Dedifferentiated amniotic fluid mesenchymal stem cell (primary cell): ENCODE results near the gene KIF2C.
"Not testable (repeated sequence)": the region's sequence is repeated elsewhere in the genome, so short reads cannot be mapped to it uniquely, and the experiment has no call there.

Experiments used
- DNase-seq: peaks from one replicate; pipeline ENCODE4 v3.0.0-alpha.2; 2016; ENCODE audit errors: extremely low spot score

The KIF2C gene

DNA sequence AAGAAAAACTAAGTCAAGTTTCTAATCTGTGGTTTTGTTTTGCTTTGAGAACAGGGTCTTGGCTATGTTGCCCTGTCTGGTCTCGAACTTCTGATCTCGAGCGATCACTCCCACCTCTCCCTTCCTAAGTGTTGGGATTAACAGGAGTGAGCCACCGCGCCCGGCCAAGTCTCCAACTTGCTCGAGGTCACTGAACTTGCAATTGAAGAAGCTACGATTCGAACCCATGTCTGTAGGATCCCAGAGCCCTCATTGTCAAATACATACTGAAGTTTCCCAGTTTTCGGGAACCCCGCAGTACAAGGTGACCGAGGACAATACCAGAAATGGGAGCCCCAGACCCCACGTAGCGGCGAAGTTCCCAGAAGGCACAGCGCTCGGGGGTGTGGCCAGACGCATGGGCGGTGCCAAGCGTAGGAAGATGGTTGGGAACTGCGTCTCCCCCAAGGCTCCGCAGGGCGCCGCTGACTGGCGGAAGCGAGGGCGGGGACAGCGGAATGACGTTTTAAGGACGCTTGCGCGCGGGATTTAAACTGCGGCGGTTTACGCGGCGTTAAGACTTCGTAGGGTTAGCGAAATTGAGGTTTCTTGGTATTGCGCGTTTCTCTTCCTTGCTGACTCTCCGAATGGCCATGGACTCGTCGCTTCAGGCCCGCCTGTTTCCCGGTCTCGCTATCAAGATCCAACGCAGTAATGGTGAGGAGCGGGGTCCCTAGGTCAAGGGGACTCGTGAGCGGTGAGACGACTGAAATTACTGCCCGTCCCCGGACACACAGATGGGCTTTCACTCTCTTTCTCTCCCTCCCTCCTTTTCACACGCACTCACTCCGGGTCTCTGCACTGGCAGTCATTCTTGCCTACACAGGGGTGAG lies at the start of gene KIF2C:
TSS of gene KIF2C (plus strand) at position 531 of the 872 bp plus-strand sequence. CDS start at position 627, 96 bp downstream.
- peak; percentile 96 for DNase-seq

DNA sequence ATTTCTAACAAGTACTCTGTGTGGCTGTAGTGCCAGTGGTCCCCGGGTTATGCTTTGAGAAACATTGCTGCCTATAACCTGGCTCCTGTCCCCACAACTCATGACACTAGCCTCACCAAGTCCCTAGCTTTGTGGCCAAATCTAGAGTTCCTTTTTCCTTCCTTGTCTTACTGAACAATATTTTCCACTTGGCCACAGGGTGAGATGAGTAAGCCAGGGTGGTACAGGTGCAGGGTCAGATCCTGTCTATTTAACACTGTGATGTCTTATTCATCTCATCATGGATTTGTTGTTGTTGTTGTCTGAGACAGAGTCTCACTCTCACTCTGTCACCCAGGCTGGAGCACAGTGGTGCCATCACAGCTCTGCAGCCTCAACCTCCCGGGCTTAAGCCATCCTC lies 46.5 kb upstream of the KIF2C start:
- no peak for DNase-seq

DNA sequence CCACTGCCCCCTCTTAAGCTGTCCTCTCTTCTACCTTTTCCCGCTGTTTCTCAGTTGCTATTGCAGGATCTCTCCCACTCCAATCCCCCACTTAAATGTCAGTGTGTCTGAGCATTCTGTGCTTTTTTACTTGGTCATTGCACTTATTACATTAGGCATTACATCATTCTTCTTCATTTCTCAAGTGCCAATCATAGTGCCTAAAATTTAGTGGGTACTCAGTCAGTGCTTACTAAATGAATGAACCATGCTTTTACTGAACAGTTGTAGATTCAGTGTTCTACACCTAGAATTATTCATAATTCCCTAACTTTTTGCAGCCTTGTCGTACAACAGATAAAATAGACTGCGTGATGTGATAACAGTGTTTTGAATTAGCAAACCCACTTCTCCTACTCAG lies 45.7 kb upstream of the KIF2C start:
- DNase-seq: no peak

DNA sequence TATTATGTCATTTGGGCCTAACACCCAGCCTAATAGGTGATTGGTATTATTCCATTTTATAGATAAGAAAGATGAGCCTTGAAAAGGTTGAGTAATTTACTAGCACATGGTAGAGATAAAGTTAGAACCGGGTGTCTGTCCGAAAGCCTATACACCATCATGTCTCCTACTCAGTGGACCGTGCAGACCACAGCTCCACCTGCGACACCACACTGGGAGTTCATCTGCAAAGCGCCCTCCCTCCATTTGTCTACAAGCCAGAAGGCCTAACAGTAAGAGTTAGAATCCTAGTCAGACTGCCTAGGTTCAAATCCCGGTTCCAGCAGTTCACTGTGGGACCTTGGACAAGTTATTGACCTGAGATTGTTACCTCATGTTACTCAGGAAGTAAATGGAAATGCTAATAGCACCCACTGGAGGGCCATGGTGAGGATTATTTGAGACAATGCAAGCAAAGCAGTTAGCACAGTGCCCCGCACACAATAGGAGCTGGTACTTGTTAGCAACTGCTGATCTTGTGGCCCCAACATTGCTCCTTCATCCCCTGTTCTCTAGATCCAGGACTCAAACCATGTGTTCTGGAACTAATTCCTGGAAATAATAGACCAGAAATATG lies 44.7 kb upstream of the KIF2C start:
- no peak for DNase-seq

DNA sequence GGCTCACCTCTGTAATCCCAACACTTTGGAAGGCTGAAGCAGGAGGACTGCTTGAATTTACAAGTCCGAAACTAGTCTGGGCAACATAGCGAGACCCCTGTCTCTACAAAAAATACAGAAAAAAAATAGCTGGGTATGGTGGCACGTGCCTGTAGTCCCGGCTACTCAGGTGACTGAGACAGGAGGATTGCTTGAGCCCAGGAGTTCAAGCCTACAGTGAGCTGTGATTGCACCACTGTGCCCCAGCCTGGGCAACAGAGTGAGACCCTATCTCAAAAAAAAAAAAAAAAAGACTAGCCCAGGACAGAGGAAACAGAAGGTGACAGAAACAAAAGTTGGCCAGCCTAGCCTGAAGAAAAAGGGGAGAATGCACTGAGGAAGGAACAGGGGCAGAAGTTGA lies 44.0 kb upstream of the KIF2C start:
- no peak for DNase-seq

DNA sequence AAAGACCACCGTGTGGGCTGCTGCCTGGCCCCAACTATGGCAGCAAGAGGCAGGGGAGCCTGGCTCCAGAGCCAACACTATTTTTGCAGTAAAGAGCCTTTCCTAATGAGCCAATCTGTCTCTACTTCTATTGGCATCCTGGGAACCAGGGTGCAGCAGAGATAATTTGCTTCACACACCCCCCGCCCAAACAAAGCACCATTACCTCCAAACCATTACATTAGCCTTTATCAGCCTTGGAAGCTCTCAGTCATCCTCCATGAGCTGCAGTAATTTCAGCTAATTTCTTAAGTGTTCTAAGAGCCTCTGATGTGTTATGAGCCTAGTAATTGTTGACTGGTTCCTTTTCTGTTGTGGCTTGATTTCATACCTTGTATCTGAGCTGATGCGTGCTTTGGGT lies 43.5 kb upstream of the KIF2C start:
- DNase-seq: no peak

DNA sequence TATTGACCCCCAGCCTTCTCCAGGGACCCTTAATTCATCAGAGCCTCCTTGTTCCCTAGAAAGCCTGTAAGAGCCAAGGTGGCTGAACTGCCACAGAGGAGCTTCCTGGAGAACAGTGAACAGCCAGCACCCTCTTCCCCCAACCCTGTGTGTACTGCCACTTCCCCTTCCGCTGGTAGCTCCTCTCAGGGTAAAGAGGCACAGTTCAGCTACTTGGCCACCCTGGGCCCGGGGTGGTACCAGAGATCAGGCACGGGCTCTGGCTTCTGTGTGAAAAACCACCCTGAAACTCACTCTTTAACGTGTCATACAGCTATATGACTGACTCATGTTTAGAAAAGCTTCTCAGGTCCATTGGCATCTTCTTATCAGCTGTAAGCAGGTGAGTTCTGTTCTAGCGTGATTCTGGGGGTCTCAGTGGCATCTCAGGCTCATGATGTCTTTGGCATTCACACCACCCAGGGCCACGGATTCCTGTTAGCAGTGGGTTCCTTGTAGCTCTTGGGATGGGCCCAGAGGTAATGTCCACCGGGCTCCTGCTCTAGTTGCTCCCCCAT lies 42.8 kb upstream of the KIF2C start:
- no peak for DNase-seq

DNA sequence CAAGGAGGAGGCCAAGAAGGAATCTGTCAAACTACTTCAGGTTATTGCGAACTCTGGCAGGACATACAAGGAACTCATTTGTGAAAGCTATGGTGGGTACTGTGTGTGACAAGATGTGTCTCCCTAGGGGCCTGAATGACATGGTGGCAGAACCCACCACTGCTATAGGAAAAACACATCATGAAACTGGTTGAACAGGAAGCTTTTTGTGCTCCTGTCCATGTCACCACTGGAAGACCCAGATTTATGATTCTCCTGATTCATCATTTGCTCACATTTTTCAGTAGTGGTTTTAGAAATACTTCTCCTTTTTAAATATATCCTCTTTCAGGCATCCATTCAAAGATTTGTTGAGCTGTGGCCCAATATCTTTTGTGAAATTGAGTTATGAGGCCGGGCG lies 41.5 kb upstream of the KIF2C start:
- DNase-seq: no peak

DNA sequence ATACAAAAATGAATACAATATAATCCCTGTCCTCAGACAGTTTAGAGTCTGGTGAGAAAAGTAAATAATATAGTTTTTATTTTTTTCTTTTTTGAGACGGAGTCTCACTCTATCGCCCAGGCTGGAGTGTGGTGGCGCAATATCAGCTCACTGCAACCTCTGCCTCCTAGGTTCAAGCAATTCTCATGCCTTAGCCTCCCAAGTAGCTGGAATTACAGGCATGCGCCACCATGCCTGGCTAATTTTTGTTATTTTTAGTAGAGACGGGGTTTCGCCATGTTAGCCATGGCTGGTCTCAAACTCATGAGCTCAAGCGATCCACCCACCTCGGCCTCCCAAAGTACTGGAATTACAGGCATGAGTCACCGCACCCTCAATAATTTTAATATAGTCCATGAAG lies 40.3 kb upstream of the KIF2C start:
- not testable (repeated sequence) for DNase-seq

DNA sequence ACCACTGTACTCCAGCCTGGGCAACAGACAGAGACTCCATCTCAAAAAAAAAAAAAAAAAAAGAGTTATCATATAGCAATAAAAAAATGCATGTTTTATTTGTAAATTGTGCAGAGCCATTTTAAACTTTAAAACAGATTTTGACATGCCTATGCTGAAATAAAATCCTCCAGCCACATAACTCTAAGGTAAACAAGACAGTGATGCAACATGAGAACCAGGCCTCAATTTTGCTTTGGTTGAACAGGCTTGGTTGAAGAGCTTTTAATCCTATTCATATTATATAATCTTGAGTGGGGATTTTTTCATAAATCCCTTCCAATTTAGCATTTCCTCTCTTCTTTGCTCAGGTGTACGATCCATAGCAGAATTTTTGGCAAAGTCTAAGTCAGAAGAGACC lies 39.1 kb upstream of the KIF2C start:
- DNase-seq: peak; percentile 34

DNA sequence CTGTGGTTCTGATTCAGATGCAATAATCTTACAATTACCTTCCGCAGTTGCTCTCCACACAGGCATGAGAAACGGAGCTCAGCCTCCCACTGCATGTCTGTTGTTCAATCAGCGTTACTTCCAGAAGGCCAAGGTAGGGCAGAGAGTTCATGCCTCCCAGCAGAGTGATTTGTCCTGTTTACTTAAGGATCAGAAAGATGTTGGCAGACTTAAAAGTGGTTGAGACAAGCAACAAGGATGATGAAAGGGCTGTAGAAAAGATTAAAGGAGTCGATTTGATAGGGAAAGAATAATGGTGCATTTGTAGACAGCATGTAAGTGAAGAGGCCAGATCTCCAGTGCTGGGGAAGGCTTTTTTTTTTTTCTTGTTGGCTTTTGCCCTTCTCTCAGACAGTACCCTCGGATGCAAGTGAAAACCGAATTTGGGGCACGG lies 38.5 kb upstream of the KIF2C start:
- no peak for DNase-seq

DNA sequence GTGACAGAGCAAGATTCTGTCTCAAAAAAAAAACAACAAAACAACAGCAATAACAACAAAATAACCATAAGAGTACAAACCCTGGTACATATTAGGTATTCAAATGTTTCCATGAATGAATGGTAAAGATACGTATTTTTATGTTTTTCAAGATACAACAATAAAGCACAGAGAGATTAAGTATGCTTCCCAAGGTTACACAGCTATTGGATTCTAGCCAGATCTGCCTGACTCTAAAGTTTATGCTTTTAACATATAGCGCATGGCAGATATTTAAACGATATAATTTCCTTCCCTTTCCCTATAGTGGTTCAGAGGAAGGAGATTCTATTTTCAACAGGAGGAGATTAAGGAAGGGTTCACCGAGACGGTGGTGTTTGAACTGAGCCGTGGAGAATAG lies 34.2 kb upstream of the KIF2C start:
- DNase-seq: no peak

DNA sequence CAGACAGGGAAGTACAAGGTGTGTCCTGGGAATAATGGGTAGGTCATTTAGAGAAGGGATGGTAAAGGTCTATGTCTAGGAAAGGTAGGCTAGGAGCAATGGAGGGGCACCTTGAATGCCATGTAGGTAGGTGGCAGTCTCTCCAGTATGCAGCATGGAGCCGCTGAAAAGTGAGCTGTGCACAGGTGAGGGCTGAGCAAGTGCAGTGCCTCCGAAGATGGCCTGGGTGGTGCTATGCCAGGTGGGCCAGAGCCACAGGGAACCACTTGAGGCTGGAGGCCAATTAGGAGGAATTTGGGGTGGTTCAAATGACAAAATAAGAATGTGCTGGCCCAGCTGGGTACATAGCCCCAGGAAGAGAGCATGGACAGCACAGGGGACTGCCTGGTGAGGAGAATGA lies 33.7 kb upstream of the KIF2C start:
- no peak for DNase-seq

DNA sequence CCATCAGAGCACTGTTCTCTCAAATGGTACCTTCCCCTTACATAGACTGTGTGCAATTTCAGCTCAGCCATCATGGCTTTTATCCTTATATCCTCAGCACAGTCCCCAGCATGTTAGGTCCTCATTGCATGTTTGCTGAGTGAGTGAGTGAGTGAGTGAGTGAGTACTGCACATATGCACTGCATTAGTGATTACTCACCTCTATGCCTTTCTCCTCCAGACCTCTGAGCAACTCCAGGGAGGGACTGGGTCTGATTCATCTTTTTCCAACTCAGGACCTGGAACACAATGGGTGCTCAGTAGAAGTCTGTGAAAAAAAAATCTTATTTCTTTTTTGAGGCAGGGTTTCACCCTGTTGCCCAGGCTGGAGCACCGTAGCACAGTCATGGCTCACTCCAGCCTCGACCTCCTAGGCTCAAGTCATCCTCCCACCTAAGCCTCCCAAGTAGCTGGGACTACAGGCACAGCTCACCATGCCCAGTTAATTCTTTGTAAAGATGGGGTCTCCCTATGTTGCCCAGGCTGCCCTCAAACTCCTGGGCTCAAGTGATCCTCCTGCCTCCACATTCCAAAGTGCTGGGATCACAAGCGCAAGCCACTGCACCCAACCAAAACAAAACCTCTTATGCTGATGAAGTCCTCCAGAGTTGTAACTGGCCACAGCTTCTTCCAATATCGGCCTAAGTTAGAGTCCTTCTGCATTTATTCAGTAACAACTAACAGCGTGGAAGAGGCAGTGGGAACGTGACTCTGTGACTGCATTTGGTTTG lies 32.3 kb upstream of the KIF2C start:
- peak; percentile 87 for DNase-seq

DNA sequence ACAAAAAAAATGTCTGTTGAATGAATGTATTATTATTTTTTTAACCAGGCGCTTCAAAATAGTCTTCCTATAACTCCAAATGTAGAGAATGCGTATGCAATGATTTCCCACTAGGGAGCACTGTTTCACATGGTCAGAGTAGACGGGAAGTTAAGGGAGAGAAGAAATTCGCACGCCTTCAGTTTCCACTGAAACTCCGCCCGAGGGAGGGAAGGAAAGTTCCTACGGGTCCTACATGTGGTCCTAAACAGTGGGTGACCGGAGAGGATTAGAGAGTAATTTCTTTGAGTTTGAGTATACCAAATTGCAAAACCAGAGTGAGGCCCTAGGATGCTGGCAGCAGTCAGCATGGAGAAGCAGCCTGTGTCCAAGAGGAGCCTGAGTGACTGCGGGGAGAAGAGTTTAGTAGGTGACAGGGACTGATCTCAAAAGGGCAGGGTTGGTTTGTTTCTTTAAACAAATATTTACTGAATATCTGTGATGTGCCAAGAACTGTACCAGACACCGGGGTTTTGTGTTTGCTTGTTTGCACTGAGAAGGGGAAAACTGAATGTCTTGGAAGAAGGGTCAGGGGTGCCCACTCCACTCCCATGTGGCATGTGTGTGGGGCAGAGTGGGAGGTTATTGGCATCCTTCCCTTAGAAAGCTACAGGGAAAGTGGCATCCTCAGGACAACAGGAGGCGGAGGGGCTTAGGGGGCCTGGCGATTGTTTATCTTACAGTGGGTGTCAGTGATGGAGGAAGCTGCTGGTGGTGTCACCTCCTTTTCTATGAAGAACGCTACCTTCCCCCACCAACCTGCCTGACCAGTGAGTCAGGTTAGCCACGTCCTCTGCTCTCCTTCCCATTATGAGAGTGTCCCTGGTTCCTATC lies 31.4 kb upstream of the KIF2C start:
- peak; percentile 49 for DNase-seq

DNA sequence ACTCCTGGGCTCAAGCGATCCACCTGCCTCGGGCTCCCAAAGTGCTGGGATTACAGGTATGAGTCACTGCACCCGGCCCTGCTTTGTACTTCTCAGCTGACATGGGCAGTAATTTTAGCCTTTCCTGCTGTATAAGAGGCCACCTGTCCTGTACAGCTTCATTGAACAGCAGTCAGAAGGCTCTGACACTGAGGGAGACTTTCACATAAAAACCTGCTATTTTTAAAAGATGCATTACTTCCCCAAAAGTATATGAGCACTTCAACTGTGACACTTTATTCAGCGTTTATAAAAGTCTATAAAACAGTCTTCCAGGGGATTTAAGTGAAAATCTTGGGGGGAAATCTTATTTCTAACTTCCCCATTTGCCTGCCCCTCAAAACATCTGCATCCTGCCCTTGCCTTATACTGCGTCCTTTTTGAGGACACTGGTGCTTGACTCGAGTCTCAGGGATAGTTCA lies 26.3 kb upstream of the KIF2C start:
- no peak for DNase-seq

DNA sequence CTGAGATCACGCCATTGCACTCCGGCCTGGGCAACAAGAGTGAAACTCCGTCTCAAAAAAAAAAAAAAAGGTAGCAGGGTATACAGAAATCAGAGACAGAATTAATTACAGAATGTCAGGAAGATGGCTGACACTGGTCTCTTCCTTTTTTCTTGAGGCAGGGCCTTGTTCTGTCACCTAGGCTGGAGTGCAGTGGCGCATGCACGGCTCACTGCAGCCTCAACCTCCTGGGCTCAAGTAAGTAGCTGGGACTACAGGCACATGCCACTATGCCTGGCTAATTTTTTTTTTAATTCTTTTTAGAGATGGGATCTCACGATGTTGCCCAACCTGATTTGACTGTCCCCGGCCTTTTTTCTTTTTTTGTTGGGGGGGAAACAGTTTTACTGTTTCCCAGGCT lies 25.1 kb upstream of the KIF2C start:
- no peak for DNase-seq

DNA sequence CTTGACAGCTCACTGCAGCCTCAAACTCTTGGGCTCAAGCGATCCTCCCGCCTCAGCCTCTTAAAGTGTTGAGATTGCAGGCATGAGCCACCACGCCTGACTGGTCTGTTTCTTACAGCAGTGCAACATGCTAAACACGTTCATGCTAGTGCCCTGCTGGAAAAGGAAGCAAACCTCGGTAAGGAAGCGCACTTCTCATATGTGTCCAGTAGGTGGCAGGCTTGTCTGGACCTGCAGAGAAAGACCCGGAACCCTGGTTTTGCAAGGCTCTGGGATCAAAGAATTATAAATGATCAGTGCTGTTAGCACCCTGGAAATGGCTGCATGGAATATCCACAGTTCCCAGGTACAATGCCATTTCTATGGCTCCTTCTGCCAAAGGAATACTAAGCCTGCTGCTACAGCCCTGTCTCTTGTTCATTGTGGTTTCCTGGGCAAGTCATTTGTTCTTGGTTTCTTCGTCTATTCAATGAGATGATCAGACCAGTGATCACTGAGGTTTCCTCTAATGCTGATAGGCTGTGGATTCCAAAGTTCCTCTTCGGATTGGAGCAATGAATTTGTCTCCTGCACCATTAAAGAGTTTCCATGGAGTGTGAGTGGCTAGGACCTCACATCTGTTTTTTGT lies 24.6 kb upstream of the KIF2C start:
- DNase-seq: peak; percentile 64

DNA sequence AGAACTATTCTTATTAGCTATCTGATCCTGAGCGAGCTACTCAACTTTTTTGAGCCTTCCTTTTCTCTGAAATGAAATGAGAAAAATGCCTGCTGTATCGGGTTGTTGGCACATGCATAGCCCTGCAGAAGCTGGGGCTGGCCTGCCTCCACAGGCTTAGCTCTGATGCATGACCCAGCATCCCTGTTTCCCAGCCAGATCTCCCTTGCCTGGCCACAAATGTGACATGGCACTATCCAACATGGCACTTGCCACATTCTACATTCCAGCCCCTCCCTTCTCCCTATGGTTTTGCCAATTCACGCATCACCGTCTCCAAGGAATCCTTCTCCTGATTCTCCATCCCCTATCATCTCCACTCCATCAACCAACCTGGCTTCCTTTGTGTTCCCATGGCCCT lies 22.5 kb upstream of the KIF2C start:
- no peak for DNase-seq

DNA sequence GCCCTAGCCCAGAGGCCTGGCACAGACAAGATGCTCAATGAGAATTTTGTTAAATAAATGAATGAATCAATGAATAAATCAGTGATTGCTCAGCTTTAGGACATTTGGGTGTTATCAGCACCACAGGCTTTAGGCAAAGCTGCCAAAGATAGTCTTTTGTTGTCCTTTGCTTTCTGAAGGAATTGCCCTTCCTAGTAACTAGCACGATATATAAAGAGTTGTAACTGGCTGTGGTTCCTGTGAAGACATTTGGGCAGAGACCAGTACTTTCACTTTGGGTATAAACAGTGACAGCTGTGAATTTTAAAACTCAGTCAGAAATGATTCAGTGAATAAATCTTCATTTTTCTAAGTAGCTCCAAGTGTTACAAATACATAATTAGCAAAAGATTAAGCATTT lies 22.0 kb upstream of the KIF2C start:
- DNase-seq: no peak

DNA sequence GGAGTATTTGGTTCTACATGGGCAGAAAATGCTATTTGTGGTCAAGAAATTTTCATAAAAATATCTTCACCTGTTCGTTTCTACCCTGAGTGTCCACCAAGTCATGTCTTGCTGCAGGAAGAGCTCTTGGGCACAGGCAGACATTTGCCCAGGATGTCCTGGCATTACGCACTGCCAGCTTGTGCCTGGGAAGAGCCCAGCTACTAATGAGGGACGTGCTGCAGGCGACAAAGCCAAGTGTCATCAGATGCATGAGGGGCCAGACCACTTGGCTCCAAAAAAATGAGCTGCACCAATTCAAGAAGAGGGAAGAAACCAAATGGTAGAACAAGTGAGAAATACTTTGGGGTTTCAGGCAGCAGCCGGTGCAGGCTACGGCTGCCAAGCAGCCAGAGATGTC lies 21.5 kb upstream of the KIF2C start:
- DNase-seq: no peak
